GM23338 (cell line): Measurements from ENCODE around the gene ACAD9.

Source experiments
- CREB1 ChIP-seq: fragments of 250-450 bp; sonication (Bioruptor Pico); IDR thresholded peaks from 2 replicates; pipeline ENCODE4 v1.5.0; 2020; ENCODE audit warnings: low read depth, mild to moderate bottlenecking, moderate library complexity
- CTCF ChIP-seq, 2 experiments: fragments of 200-600 bp in 1 of 2; sonication (generic) in 1 of 2; conservative IDR thresholded peaks; 2 replicates each; pipeline versions ENCODE4 v1.5.1 to v1.6.1; 2016 to 2017; ENCODE audit warnings: antibody characterized with exemption in 2 of 2, low read depth in 2 of 2, mild to moderate bottlenecking in 2 of 2, moderate library complexity in 1 of 2
- EZH2 ChIP-seq: fragments of 200-600 bp; sonication (generic); IDR thresholded peaks from one replicate; pipeline ENCODE4 v1.8.0; 2017; ENCODE audit warnings: antibody characterized with exemption, mild to moderate bottlenecking, low read depth; ENCODE audit not compliant: unreplicated experiment
- EZH2phosphoT487 ChIP-seq: fragments of 200-600 bp; sonication (generic); IDR thresholded peaks from one replicate; pipeline ENCODE4 v1.8.1; 2018; ENCODE audit warnings: antibody characterized with exemption; ENCODE audit not compliant: unreplicated experiment
- JUNB ChIP-seq: IDR thresholded peaks from one replicate; pipeline ENCODE4 v1.6.1; 2016; ENCODE audit warnings: antibody characterized with exemption; ENCODE audit not compliant: unreplicated experiment
- POLR2AphosphoS5 ChIP-seq: IDR thresholded peaks from 2 replicates; pipeline ENCODE4 v1.6.1; 2016; ENCODE audit warnings: antibody characterized with exemption, low read depth
- REST ChIP-seq: IDR thresholded peaks from one replicate; pipeline ENCODE4 v1.6.1; 2018; ENCODE audit warnings: antibody characterized with exemption; ENCODE audit not compliant: unreplicated experiment

GRCh38 chr3:128835096-128835495, 44.3 kb upstream of the ACAD9 start:
- TF ChIP-seq CTCF (conservative IDR thresholded peaks at IDR 0.05; ENCODE audit: low read depth in 2 of 2): no peak
- TF ChIP-seq REST: no peak
- no peak for TF ChIP-seq POLR2AphosphoS5
- TF ChIP-seq CREB1 (CRISPR knock-in tag): no peak
- TF ChIP-seq EZH2: no peak
- no peak for TF ChIP-seq JUNB
- TF ChIP-seq EZH2phosphoT487: no peak
